ENCODE data around the gene PUSL1. TPM values are rescaled to one million over a fixed set of nuclear protein-coding genes. Genes with fewer than 3 reads are reported as not detected.

The PUSL1 gene
- total and polyA plus RNA-seq, 2 of the 13 experiments (the other 11 are each of a cell fraction or from before 2014, with no cell fraction given) = 8.3 to 22.2 TPM

DNA sequence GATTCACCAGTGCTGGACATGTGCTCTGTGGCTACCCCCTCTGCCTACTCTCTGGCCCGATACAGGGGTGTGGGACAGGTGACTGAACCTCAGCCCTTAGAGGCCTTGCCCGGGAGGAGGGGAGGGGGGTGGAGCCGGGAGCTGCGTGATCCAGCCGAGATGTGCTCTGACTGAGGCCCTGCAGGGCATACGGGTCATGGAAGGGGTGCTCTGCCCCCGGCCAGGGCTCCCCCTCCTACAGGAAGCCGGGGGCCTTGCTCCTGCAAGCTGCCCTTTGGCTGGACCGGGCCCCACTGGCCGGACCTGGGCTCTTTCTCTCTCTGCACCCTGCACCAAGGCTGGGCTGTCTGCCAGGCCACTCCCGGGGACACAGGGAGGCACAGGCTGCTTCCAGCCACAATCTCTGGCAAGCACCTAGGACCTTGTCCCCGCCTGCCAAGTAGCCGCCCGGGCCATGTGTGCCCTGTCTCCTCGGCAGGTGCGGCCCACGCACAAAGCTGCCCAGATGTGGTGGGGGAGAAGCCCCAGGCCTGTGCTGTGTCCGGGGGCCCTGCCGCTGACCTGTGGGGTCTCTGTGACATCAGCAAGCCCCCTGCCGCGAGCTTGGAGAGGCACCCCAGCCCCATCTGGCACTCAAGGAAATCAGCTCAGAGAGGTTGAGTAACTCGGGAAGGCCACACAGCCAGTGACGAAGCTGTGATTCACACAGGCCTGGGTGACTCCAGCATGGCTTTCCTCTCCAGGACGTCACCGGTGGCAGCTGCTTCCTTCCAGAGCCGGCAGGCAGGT is 26.7 kb upstream of the PUSL1 start (continued):
- TF ChIP-seq PPARG (CRISPR knock-in tag; conservative IDR thresholded peaks at IDR 0.05) (peak; percentile 56; the same call in 1 of the 2 replicates), ZNF570 (CRISPR knock-in tag; IDR thresholded peaks at IDR 0.05; ENCODE audit: borderline replicate concordance) (no peak), FOXO1 (CRISPR knock-in tag; IDR thresholded peaks at IDR 0.05) (no peak), ZNF615 (CRISPR knock-in tag; IDR thresholded peaks at IDR 0.05; ENCODE audit: borderline replicate concordance) (no peak), EED (CRISPR knock-in tag; IDR thresholded peaks at IDR 0.05) (peak; percentile 93), FIP1L1 (IDR thresholded peaks at IDR 0.05; ENCODE audit: borderline replicate concordance, insufficient read depth, low read depth, low read length) (no peak), SUZ12 (IDR thresholded peaks at IDR 0.05; ENCODE audit: low read depth, low read length) (no peak), SMAD3 (CRISPR knock-in tag; IDR thresholded peaks at IDR 0.05) (no peak), HNF4A (CRISPR knock-in tag; IDR thresholded peaks at IDR 0.05) (peak; percentile 89), ZFP62 (CRISPR knock-in tag; IDR thresholded peaks at IDR 0.05) (0 out of 2 replicates have a peak, but pooled peaks have one; percentile 31), ZNF776 (CRISPR knock-in tag; IDR thresholded peaks at IDR 0.05) (0 out of 2 replicates have a peak, but pooled peaks have one; percentile 16), GABPA (IDR thresholded peaks at IDR 0.05; ENCODE audit: low read depth, low read length) (no peak), GABPA (CRISPR knock-in tag; IDR thresholded peaks at IDR 0.05; ENCODE audit: low read depth) (no peak), ZSCAN25 (CRISPR knock-in tag; IDR thresholded peaks at IDR 0.05) (peak; percentile 95), ZNF33A (CRISPR knock-in tag; IDR thresholded peaks at IDR 0.05; ENCODE audit: borderline replicate concordance) (no peak), ZSCAN20 (CRISPR knock-in tag; IDR thresholded peaks at IDR 0.05; ENCODE audit: borderline replicate concordance) (no peak), ZKSCAN5 (CRISPR knock-in tag; IDR thresholded peaks at IDR 0.05) (no peak), ELF4 (CRISPR knock-in tag; IDR thresholded peaks at IDR 0.05; ENCODE audit: borderline replicate concordance) (no peak), ARNT (IDR thresholded peaks at IDR 0.05) (no peak), IRF2 (CRISPR knock-in tag; IDR thresholded peaks at IDR 0.05) (peak; percentile 52; the same call in 1 of the 2 replicates), TAF15 (IDR thresholded peaks at IDR 0.05; ENCODE audit: low read depth, low read length, poor library complexity, severe bottlenecking) (peak; percentile 39)
- TF ChIP-seq, protein P1, sequence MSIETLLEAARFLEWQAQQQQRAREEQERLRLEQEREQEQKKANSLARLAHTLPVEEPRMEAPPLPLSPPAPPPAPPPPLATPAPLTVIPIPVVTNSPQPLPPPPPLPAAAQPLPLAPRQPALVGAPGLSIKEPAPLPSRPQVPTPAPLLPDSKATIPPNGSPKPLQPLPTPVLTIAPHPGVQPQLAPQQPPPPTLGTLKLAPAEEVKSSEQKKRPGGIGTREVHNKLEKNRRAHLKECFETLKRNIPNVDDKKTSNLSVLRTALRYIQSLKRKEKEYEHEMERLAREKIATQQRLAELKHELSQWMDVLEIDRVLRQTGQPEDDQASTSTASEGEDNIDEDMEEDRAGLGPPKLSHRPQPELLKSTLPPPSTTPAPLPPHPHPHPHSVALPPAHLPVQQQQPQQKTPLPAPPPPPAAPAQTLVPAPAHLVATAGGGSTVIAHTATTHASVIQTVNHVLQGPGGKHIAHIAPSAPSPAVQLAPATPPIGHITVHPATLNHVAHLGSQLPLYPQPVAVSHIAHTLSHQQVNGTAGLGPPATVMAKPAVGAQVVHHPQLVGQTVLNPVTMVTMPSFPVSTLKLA (IDR thresholded peaks at IDR 0.05) = 0 out of 2 replicates have a peak, but pooled peaks have one; percentile 40
- TF ChIP-seq, protein P2, sequence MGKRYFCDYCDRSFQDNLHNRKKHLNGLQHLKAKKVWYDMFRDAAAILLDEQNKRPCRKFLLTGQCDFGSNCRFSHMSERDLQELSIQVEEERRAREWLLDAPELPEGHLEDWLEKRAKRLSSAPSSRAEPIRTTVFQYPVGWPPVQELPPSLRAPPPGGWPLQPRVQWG (CRISPR knock-in tag; IDR thresholded peaks at IDR 0.05; ENCODE audit: borderline replicate concordance, low read depth) = no peak
- TF ChIP-seq, protein P3, sequence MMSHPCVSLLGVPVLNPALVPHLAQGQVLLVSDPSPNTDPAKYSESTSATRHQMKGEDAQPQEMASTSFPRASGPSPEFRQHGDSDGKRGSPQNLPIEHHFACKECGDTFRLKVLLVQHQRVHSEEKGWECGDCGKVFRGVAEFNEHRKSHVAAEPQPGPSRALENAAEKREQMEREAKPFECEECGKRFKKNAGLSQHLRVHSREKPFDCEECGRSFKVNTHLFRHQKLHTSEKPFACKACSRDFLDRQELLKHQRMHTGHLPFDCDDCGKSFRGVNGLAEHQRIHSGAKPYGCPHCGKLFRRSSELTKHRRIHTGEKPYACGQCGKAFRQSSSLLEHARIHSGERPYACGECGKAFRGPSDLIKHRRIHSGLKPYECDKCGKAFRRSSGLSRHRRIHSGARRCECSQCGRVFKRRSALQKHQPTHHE (CRISPR knock-in tag; IDR thresholded peaks at IDR 0.05; ENCODE audit: borderline replicate concordance) = no peak
- TF ChIP-seq, protein P4, sequence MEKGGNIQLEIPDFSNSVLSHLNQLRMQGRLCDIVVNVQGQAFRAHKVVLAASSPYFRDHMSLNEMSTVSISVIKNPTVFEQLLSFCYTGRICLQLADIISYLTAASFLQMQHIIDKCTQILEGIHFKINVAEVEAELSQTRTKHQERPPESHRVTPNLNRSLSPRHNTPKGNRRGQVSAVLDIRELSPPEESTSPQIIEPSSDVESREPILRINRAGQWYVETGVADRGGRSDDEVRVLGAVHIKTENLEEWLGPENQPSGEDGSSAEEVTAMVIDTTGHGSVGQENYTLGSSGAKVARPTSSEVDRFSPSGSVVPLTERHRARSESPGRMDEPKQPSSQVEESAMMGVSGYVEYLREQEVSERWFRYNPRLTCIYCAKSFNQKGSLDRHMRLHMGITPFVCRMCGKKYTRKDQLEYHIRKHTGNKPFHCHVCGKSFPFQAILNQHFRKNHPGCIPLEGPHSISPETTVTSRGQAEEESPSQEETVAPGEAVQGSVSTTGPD (CRISPR knock-in tag; IDR thresholded peaks at IDR 0.05) = peak; percentile 69
- TF ChIP-seq, protein P5, sequence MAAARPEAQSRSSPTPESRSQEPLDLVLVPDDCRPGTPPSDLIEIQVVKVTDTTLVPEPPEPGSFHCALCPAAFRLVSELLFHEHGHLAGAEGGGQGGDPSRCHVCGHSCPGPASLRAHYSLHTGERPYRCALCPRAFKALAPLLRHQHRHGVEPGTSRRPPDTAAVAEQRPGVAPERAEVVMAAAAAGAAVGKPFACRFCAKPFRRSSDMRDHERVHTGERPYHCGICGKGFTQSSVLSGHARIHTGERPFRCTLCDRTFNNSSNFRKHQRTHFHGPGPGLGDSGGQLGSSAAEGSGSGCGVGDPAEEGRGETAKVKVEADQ (CRISPR knock-in tag; IDR thresholded peaks at IDR 0.05; ENCODE audit: borderline replicate concordance) = no peak

All from HepG2 (cell line).